Measurements from ENCODE around the gene CUX1.
A peak's percentile ranks its signal among the peaks of the same experiment; 100 is the strongest.

Gene CUX1

DNA sequence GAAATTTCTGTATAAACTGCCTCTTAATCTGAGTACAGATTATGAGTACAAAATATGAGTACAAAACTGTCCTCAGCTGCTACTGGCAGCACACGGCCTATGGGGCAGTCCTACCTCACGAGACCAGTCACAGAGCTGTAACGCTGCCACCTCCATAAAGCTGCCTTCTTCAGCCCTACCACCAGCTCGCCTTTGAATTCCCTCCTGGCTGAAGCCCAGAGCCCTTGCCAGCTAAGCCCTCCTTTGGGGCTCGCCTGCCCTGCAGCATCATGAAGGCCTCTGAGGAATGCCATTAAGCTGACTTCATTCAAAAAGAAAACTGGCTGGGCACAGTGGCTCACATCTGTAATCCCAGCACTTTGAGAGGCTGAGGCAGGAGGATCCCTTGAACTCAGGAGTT, 289.2 kb downstream of the CUX1 start:
- Mint-ChIP-seq H3K4me1 (no peaks in the 10 kb centered on the region), H3K36me3 (ENCODE audit: low read depth) (peaks cover 69% of the 10 kb centered on the region), H3K27ac (no peak overlapping the region), H3K27me3 (ENCODE audit: low read depth, poor library complexity) (no peaks in the 10 kb centered on the region), H3K9me3 (no peaks in the 10 kb centered on the region), H3K4me3 (no peak overlapping the region)
- no peak for DNase-seq
- no peak for TF ChIP-seq CTCF (IDR thresholded peaks at IDR 0.05)

DNA sequence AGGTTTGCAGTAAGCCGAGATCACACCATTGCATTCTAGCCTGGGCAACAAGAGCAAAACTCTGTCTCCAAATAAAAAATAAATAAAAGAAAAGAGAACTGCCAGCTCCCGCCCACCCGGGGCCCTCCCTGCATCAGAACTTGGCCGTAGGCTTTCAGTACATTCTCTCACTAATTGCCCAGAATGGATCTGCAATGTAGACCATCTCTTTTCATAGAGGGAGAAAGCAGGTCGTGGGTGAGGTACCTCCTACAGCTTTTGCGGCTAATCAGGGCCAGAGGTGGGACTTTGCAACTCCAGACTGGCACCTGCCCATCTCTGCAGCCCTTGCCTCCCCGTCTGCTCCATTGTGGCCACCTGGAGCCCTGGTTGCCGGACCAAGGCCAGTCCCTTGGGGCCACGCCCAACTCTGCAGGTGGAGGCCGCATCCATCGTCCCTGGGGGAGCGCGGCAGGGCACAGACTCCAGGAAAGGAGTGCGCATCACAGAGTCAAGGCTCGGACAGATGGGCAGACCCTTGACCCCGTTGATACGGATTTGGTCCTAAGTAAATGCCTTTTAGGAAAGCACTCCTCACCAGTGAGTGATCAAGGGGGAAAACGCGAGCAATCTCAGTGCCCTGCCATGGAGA, 290.2 kb downstream of the CUX1 start:
- Mint-ChIP-seq H3K27me3 (ENCODE audit: low read depth, poor library complexity) (no peaks in the 10 kb centered on the region), H3K9me3 (no peaks in the 10 kb centered on the region), H3K27ac (no peak overlapping the region), H3K4me1 (no peaks in the 10 kb centered on the region), H3K4me3 (no peak overlapping the region), H3K36me3 (ENCODE audit: low read depth) (peaks cover 74% of the 10 kb centered on the region)
- DNase-seq = no peak
- TF ChIP-seq CTCF (IDR thresholded peaks at IDR 0.05) = no peak

- peak overlapping the region; percentile 30 for H3K27ac Mint-ChIP-seq
- no peak overlapping the region for H3K4me3 Mint-ChIP-seq
- TF ChIP-seq CTCF (IDR thresholded peaks at IDR 0.05) = no peak
- no peaks in the 10 kb centered on the region for H3K27me3 Mint-ChIP-seq (ENCODE audit: low read depth, poor library complexity)
- H3K4me1 Mint-ChIP-seq = no peaks in the 10 kb centered on the region
- no peaks in the 10 kb centered on the region for H3K9me3 Mint-ChIP-seq
- DNase-seq = no peak
- peaks cover 80% of the 10 kb centered on the region for H3K36me3 Mint-ChIP-seq (ENCODE audit: low read depth)
Observed at GRCh38 chr7:102111061-102112041, 293.9 kb downstream of the CUX1 start.

- Mint-ChIP-seq H3K36me3 (ENCODE audit: low read depth) (peaks cover 89% of the 10 kb centered on the region), H3K27me3 (ENCODE audit: low read depth, poor library complexity) (no peaks in the 10 kb centered on the region), H3K4me1 (peaks cover 9% of the 10 kb centered on the region), H3K27ac (no peak overlapping the region), H3K4me3 (no peak overlapping the region), H3K9me3 (no peaks in the 10 kb centered on the region)
- DNase-seq = no peak
- TF ChIP-seq CTCF (IDR thresholded peaks at IDR 0.05) = no peak
Observed at GRCh38 chr7:102115181-102115580, 297.8 kb downstream of the CUX1 start.

GRCh38 chr7:102115931-102116330, 298.5 kb downstream of the CUX1 start:
- Mint-ChIP-seq H3K4me3 (no peak overlapping the region), H3K9me3 (no peaks in the 10 kb centered on the region), H3K36me3 (ENCODE audit: low read depth) (peaks cover 88% of the 10 kb centered on the region), H3K4me1 (peaks cover 9% of the 10 kb centered on the region), H3K27me3 (ENCODE audit: low read depth, poor library complexity) (no peaks in the 10 kb centered on the region), H3K27ac (no peak overlapping the region)
- no peak for DNase-seq
- TF ChIP-seq CTCF (IDR thresholded peaks at IDR 0.05) = no peak
